ENCODE results near the gene SAC3D1. TPM values are rescaled to one million over a fixed set of nuclear protein-coding genes. Genes with fewer than 3 reads are reported as not detected.

Gene SAC3D1
- polyA plus RNA-seq, 1 of the 3 experiments (the other 2 are of a cell fraction): 22.5 TPM

GRCh38 chr11:65017937-65018336, 23.1 kb upstream of the SAC3D1 start:
- WGBS (ENCODE audit: low lambda C conversion rate): 95% methylated on average over 6 of the region's 6 CpGs

More at GRCh38 chr11:65017937-65018336, 23.1 kb upstream of the SAC3D1 start:
- Histone ChIP-seq H3K4me2 (no peak overlapping the region), H2AFZ (ENCODE audit: low read depth) (no peak overlapping the region), H3K4me3 (ENCODE audit: low read depth in 2 of 2, low read length in 1 of 2) (no peak overlapping the region), H3K4me1 (ENCODE audit: control insufficient read depth in 1 of 2, insufficient read depth in 2 of 2, low read depth in 1 of 2, low read length in 1 of 2) (peaks cover 3 to 4% of the 10 kb centered on the region in 2 experiments; a peak in 2 of 4 replicates), H3K79me2 (ENCODE audit: insufficient read depth) (peaks cover 24% of the 10 kb centered on the region; the same call in 1 of the 2 replicates), H4K20me1 (ENCODE audit: insufficient read depth) (no peaks in the 10 kb centered on the region), H3K9me3 (no peaks in the 10 kb centered on the region), H3F3A (replicated peaks; ENCODE audit: insufficient read depth) (peaks cover 13% of the 10 kb centered on the region), H3K9ac (no peak overlapping the region), H3K36me3 (replicated peaks in 1 of 2; ENCODE audit: control insufficient read depth in 1 of 2, insufficient read depth in 2 of 2, low read length in 1 of 2) (peaks cover 0 to 22% of the 10 kb centered on the region in 2 experiments), H3K27me3 (ENCODE audit: insufficient read depth) (no peaks in the 10 kb centered on the region), H3K27ac (ENCODE audit: low read depth in 2 of 2, low read length in 1 of 2) (no peak overlapping the region), H3K9me2 (no peaks in the 10 kb centered on the region)
- no peak for DNase-seq
- CTCF ChIA-PET: interaction anchor here (0.9 to 1.0 kb wide), 3 partner anchors 9 to 95 kb away, joined by 3 to 6 read pairs (median 3); partner anchors contain the start of gene SNX15
- POLR2A ChIA-PET: interaction anchor here (0.6 kb wide), 1 partner anchor 10 kb away, joined by 5 read pairs; no protein-coding TSS in a partner anchor
- TF ChIP-seq POLR2AphosphoS5 (IDR thresholded peaks at IDR 0.05; ENCODE audit: low read depth, low read length): no peak
- TF ChIP-seq JUND (IDR thresholded peaks at IDR 0.05): no peak
- TF ChIP-seq MEF2A (IDR thresholded peaks at IDR 0.05; ENCODE audit: borderline replicate concordance, low read depth): no peak
- TF ChIP-seq FOXJ3 (CRISPR knock-in tag; IDR thresholded peaks at IDR 0.05): no peak
- no peak for TF ChIP-seq REST (IDR thresholded peaks at IDR 0.05; ENCODE audit: low read depth, low read length)
- TF ChIP-seq RFX5 (IDR thresholded peaks at IDR 0.05; ENCODE audit: low read length): no peak
- TF ChIP-seq FOXM1 (IDR thresholded peaks at IDR 0.05; ENCODE audit: low read depth): no peak
- no peak for TF ChIP-seq ELF1 (IDR thresholded peaks at IDR 0.05)
- no peak for TF ChIP-seq RXRA (IDR thresholded peaks at IDR 0.05; ENCODE audit: borderline replicate concordance, low read depth)
- TF ChIP-seq, protein P1, sequence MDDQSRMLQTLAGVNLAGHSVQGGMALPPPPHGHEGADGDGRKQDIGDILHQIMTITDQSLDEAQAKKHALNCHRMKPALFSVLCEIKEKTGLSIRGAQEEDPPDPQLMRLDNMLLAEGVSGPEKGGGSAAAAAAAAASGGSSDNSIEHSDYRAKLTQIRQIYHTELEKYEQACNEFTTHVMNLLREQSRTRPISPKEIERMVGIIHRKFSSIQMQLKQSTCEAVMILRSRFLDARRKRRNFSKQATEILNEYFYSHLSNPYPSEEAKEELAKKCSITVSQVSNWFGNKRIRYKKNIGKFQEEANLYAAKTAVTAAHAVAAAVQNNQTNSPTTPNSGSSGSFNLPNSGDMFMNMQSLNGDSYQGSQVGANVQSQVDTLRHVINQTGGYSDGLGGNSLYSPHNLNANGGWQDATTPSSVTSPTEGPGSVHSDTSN (IDR thresholded peaks at IDR 0.05): no peak
- TF ChIP-seq USF1 (IDR thresholded peaks at IDR 0.05; ENCODE audit: borderline replicate concordance, low read depth): no peak
- no peak for TF ChIP-seq YY1 (IDR thresholded peaks at IDR 0.05; ENCODE audit: low read depth)
- no peak for TF ChIP-seq TEAD4 (IDR thresholded peaks at IDR 0.05; ENCODE audit: borderline replicate concordance, insufficient read depth)
- no peak for TF ChIP-seq RAD21 (IDR thresholded peaks at IDR 0.05; ENCODE audit: low read length)
- no peak for TF ChIP-seq EP300 (IDR thresholded peaks at IDR 0.05; ENCODE audit: borderline replicate concordance in 1 of 2, low read depth in 1 of 2, low read length in 1 of 2)
- TF ChIP-seq, protein P2, sequence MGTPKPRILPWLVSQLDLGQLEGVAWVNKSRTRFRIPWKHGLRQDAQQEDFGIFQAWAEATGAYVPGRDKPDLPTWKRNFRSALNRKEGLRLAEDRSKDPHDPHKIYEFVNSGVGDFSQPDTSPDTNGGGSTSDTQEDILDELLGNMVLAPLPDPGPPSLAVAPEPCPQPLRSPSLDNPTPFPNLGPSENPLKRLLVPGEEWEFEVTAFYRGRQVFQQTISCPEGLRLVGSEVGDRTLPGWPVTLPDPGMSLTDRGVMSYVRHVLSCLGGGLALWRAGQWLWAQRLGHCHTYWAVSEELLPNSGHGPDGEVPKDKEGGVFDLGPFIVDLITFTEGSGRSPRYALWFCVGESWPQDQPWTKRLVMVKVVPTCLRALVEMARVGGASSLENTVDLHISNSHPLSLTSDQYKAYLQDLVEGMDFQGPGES (IDR thresholded peaks at IDR 0.05; ENCODE audit: low read depth, low read length): no peak
- TF ChIP-seq, protein P3, sequence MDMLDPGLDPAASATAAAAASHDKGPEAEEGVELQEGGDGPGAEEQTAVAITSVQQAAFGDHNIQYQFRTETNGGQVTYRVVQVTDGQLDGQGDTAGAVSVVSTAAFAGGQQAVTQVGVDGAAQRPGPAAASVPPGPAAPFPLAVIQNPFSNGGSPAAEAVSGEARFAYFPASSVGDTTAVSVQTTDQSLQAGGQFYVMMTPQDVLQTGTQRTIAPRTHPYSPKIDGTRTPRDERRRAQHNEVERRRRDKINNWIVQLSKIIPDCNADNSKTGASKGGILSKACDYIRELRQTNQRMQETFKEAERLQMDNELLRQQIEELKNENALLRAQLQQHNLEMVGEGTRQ (IDR thresholded peaks at IDR 0.05; ENCODE audit: borderline replicate concordance, low read depth, low read length): no peak
- TF ChIP-seq, protein P4, sequence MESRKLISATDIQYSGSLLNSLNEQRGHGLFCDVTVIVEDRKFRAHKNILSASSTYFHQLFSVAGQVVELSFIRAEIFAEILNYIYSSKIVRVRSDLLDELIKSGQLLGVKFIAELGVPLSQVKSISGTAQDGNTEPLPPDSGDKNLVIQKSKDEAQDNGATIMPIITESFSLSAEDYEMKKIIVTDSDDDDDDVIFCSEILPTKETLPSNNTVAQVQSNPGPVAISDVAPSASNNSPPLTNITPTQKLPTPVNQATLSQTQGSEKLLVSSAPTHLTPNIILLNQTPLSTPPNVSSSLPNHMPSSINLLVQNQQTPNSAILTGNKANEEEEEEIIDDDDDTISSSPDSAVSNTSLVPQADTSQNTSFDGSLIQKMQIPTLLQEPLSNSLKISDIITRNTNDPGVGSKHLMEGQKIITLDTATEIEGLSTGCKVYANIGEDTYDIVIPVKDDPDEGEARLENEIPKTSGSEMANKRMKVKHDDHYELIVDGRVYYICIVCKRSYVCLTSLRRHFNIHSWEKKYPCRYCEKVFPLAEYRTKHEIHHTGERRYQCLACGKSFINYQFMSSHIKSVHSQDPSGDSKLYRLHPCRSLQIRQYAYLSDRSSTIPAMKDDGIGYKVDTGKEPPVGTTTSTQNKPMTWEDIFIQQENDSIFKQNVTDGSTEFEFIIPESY (IDR thresholded peaks at IDR 0.05; ENCODE audit: borderline replicate concordance, low read depth): no peak
- TF ChIP-seq RCOR1 (IDR thresholded peaks at IDR 0.05; ENCODE audit: low read length): no peak

Measured in SK-N-SH (cell line).